HT-29 (cell line): ENCODE data around the gene TBX15. TPM values are rescaled to one million over a fixed set of nuclear protein-coding genes. Genes with fewer than 3 reads are reported as not detected.
A peak's percentile ranks its signal among the peaks of the same experiment; 100 is the strongest.

Source experiments
- DNase-seq: peaks from one replicate; pipeline ENCODE4 v3.0.0-alpha.2; 2015; ENCODE audit warnings: low spot score
- total RNA-seq: library from RNA; depleted of rRNA; stranded (reverse); fragments of >200 nt; shearing (Covaris generic); gene quantifications from 2 replicates; pipeline ENCODE4 v1.2.3, GENCODE V29; 2014

The TBX15 gene
- total RNA-seq, 1 experiment from 2014 or later = 0.03 TPM

DNA sequence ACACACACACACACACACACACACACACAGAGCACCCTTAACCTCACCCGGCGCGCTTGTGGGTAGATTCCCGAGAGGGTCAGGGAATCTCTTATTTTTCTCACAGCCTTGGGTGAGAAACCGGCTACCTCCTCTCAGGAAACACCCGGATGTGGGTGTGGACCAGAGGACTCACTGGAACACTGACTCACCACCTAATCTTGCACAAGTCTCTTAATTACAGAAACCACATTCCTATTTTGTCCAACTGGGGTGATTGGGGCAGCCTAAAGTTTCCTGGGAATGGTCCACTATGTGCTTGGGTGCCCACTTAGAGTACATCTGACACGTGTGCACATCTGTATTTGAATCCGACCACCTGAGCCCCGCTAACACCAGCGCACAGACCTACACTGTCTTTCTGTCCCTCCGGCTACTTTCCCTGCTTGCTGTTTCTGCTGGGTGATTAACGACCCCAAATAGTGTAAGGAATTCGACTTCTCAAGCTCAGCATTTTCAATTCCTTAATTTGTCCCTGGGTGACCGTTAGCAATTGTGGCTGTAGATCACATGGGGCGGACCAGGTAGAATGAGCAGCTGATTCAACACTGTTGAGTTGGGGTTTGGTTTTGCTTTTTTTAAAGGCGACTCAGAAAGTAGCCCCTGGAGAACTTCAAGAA, 14.0 kb upstream of the TBX15 start:
- DNase-seq = peak; percentile 52

DNA sequence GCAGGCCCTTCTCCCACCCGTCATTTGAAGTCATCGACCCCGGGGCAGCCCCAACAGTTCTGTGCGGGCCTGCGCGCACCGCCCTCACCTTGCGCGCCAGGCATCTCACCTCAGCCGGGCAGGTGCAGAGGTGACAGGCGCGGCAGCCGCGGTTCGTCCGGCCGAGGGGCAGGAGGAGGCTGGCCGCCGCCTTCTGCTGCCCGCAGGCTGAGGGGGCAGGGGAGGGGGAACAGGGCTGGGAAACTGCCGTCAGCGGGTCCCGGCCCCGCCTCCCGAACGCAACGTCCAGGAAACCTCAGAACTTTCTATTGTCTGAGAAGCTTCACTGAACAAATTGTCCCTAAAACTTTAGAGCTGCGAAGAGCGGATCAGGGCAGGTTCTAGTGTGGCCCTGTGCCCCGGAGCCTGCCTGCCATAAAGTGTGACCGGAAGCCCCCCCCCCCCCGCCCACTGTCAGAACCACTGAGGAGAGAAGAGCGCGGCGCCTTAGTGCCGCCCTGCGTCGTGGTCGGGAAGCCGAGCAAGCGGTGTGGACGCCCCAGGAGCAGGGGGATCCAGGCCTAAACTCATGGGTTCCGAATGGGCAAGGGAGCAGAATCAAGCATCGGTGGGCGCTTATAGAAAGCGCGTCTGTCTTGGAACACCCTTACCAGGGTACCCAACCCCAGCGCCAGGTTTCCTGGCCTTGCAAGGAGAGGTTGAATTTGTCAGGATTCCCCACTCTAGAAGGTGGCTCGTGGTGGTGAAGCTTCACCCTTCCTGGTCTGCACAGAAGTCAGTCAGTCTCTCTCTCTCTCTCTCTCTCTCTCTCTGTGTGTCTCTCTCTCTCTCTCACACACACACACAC, 13.3 kb upstream of the TBX15 start:
- DNase-seq = peak; percentile 27

DNA sequence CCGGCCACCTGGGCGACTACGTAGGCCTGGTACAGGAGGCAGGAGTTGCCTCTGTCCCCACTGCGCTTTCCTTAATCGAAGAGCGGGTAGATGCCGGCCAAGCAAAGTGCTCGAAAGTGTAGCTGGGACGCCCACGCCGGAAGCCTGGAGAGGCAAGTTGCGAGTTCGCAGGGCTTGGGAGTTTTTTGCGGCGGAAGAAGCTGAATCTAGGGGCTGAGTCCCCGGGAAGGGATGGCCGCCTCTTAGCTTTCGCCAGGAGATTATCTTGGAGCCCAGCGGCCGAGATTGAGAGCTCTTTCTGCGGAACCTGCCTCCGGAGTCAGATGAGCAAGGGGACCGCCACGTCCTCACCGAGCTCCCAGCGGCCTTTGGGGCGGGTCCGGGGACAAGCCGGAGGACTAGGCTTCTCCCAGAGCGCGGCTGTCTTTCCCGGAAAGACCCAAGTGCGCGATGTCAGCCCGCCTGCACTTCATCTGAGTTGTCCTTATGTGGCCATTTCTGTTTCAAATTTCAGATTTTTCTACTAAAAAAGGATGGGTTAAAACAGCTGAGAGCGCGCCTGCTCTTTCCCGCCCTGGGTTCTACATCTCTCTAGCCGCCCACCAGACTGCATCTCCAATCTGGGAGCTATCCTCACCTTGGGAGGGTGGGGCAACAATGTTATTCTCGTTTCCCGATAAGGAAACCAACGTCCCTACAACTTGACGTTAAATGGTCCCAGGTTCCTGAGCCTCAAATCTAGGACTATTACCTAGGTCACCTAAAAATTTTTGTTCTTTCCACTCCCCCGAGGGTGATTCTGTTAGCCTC, 12.4 kb upstream of the TBX15 start:
- no peak for DNase-seq

DNA sequence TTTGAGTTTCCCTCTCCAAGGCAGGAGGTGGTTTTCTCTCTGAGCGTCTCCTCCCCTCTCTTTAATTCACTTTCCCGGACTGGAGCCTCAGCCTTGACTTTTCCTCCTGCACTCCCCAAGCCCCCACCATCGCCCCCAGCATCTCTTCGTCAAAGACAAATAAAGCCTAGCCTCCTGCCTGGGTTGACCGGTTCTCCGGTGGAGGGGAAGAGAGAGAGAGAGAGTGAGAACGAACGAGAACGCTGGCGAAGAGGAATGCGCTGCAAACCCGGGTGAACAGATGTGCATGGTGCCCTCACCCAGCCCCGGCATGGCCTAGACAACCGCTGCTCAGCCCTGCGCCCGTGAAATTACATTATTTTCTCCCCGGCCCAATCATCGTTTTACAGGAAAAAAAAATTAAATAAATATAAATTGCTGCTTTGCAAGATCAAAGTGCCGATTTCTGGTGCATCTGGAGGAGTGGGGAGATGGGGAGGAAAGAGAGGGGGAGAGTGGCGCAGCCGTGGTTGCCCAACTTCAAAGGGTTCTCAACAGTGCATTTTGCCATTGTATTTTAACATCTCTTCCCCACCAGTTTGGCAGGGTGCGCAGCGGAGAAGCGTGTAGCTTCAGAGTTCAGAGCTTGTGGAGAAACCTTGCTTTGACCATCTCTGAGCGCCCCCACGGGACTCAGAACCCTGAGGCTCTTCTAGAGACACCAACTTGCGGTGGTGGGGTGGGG, 11.4 kb upstream of the TBX15 start:
- DNase-seq = no peak

DNA sequence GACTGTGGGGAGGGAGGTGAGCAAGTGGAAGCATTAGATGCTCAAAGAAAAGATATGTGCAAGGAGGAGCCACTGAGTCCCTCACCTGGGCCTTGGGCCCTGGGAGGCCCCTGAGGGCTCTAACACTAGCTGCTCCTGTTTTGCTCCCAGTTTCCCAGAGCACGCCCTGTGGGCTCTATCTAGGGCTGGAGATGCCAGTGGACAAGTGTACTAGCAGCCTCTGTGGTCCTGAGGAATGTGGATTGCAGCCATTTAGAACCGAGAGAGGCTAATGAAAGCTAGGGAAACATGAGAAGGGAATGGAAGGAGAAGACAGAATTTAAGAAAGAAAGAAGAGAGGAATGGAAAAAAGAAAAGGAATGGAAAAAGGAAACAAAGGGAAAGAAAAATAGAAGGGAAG, 10.0 kb upstream of the TBX15 start:
- no peak for DNase-seq

- no peak for DNase-seq
These were observed 9.1 kb upstream of the TBX15 start for GRCh38 chr1:118997225-118997624.

DNA sequence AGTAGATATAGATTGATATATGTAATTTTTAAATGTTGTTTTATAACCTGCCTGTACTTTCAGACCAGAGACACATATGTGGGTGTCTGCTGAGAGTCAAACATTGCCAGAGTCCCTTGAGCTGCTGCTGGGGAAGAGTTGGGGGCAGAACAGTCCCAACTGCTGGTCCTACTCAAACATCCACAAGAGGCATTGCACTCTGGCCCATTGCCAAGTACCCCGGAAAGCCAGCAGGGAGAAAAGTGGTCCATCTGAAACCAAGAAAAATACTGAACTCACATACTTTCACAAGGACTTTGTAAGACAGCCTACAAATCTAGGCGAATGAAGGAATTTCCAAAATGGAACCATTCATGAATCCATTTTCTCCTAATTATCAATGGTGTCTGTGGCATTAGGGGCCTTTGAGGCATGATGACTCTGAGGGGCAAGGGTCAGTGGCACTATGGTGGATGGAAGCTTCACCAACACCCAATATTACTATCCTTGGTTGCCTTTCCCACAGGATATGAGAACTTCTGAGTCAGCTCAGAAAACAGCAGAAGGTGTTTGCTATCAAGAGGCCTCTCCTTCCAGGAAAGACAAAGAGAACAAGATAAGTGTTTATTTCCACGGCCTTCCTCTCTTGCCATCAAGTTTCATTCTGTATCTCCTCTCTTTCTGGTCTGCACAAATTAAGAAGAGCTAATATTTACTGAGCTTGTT, 7.3 kb upstream of the TBX15 start:
- DNase-seq = no peak

- no peak for DNase-seq
These were observed 5.5 kb upstream of the TBX15 start for GRCh38 chr1:118993700-118994026.

GRCh38 chr1:118992868-118993699, 4.9 kb upstream of the TBX15 start:
- no peak for DNase-seq

DNA sequence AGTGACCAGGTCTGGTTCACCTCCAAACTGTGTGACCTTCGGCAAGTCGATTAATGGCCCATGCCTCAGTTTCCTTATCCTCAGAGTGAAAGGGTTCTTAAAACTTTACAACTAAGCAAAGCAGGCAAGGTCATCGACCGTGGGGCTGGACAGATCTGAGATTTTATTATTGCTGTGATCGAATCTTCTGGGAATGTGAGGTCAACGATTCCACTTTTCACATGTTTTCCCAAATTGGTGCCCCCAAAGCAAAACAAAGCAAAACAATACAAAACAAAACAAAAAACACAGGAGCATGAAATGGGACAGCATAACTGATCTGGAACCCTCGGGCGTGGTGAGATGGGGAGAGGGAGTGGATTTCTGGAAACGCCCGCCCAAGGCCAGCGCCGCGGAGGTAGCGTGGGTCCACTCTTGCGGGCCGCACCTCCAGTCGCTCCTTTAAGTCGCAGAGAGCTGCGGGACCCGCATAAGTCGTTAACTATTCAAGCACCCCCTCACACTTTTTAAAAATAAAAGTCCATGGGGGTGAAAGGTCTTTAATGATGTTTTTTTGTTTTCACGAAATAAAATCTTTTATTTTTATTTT, 4.2 kb upstream of the TBX15 start:
- no peak for DNase-seq

- DNase-seq = no peak
These were observed 3.3 kb upstream of the TBX15 start for GRCh38 chr1:118991448-118991847.

GRCh38 chr1:118990513-118991152, 2.5 kb upstream of the TBX15 start:
- DNase-seq = no peak

GRCh38 chr1:118989878-118990378, 1.8 kb upstream of the TBX15 start:
- DNase-seq = no peak

- no peak for DNase-seq
These were observed 1.1 kb upstream of the TBX15 start for GRCh38 chr1:118989006-118989815.

DNA sequence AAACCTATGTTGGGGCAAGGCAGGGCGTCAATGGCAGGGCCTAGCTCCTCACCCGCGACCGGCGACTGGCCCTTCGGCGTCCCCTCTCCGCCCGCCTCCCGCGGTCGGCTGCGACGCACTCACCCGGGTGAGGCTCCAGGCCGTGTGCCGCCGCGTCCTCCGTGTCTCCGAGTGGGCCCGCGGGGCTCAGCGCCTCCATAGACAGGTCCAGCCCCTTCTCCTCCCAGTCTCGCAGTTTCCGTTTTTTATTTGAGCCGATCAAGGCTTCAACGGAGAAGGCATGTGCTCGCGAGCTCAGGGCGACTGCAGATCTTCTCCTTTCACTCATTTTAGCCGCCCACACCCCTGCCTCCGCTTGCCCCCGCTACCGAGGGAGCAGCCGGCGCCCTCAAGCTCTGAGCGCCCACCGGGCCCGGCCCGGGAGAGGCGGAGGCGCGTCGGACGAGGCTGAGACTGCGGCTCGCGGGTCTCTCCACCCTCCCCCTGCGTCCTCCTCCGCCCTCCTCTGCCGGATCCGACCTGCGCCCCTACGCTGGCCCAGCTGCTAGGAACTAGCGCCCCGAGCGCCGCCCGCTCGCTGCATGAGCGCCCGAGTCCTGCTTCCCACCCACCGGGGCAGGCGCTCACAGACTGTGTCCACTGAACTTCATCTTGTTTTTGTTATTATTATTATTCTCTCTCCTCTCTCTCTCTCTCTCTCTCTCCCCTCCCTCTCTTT, 516 bp downstream of the TBX15 start:
- DNase-seq = no peak

DNA sequence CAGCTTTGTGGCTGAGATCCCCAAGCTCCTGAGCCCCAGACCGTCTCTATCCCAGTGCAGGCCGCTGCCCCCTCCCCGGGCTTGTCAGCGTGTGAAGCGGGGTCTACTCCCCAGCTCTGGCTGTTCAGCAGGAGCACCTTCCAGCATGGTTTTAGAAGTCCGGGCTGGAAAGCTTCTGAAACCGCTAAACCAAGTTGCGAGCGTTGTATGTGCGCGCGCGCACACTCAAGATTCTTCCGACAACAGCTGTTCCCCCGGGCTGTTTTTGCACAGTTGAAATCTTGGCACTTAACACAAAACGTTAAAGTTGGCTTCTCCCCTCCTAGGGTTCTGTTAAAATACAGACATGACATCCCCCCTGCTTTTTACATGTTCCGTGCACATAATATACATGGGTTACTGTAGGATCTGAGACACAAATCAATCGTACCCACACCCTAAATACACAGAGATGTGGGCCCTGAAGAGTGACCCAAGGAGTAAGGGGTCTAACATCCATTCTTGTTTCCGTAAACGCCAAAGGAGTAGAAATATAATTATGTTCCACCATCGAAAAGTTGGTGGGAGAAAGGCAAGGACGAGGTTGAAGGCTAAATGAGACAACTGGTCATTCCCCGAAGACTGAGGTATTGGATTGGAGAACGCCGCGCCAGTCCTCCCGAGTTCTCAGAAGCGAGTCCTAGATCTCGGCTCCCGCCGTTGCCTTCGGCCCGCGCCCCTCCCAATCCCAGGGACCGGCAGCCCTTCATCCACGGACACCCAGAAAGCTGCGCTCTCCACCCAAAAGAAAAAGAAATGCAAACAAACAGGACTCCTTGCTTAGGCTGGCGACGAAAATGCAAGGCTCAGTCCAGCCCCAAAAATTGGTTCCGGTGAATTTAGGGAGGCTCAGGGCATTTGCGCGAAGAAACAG, 1.3 kb downstream of the TBX15 start:
- DNase-seq = no peak
